OCI-LY1 (cell line): ENCODE data around the gene FAP.

Source experiments
- H2AFZ ChIP-seq: fragments of 200-600 bp; sonication (generic), shearing (Covaris generic); 2 replicates; pipeline ENCODE4 v1.6.0; 2014; ENCODE audit warnings: antibody characterized with exemption, mild to moderate bottlenecking, low read length
- H3F3A ChIP-seq: fragments of 200-600 bp; sonication (generic), shearing (Covaris generic); 2 replicates; pipeline ENCODE4 v1.6.0; 2014; ENCODE audit warnings: mild to moderate bottlenecking, antibody characterized with exemption, low read length, moderate library complexity; ENCODE audit not compliant: insufficient read depth
- H3K27ac ChIP-seq: fragments of 200-600 bp; sonication (generic); 2 replicates; pipeline ENCODE4 v1.5.1; 2014; ENCODE audit warnings: low read length, mixed run types, mild to moderate bottlenecking, low read depth; ENCODE audit not compliant: poor library complexity, severe bottlenecking
- H3K27me3 ChIP-seq: fragments of 200-600 bp; sonication (generic); 2 replicates; pipeline ENCODE4 v1.6.0; 2014; ENCODE audit warnings: antibody characterized with exemption, mild to moderate bottlenecking, low read length, moderate library complexity; ENCODE audit not compliant: insufficient read depth
- H3K36me3 ChIP-seq: fragments of 200-600 bp; sonication (generic); 2 replicates; pipeline ENCODE4 v1.6.1; 2014; ENCODE audit warnings: mild to moderate bottlenecking, antibody characterized with exemption, low read length, moderate library complexity, mixed read lengths; ENCODE audit not compliant: insufficient read depth
- H3K4me1 ChIP-seq: fragments of 200-600 bp; sonication (generic); 2 replicates; pipeline ENCODE4 v1.5.1; 2014; ENCODE audit warnings: mild to moderate bottlenecking, low read length, moderate library complexity; ENCODE audit not compliant: insufficient read depth, severe bottlenecking
- H3K4me2 ChIP-seq: fragments of 200-600 bp; sonication (generic), shearing (Covaris generic); 2 replicates; pipeline ENCODE4 v1.6.1; 2014; ENCODE audit warnings: low read length
- H3K4me3 ChIP-seq: fragments of 200-600 bp; sonication (generic); 2 replicates; pipeline ENCODE4 v1.5.1; 2014; ENCODE audit warnings: low read length, low read depth, mild to moderate bottlenecking, mixed read lengths; ENCODE audit not compliant: poor library complexity, severe bottlenecking
- H3K79me2 ChIP-seq: fragments of 200-600 bp; shearing (Covaris generic); 2 replicates; pipeline ENCODE4 v1.6.1; 2016; ENCODE audit warnings: mixed run types, low read length, mixed read lengths; ENCODE audit not compliant: insufficient read depth
- H3K9ac ChIP-seq: fragments of 200-600 bp; sonication (generic), shearing (Covaris generic); 2 replicates; pipeline ENCODE4 v1.6.1; 2014; ENCODE audit warnings: mild to moderate bottlenecking, low read length, mixed read lengths
- H3K9me2 ChIP-seq: fragments of 200-600 bp; sonication (generic), shearing (Covaris generic); 2 replicates; pipeline ENCODE4 v1.6.1; 2014; ENCODE audit warnings: low read depth, mild to moderate bottlenecking, low read length, mixed read lengths
- H3K9me3 ChIP-seq: fragments of 200-600 bp; shearing (Covaris generic); 2 replicates; pipeline ENCODE4 v1.6.1; 2014; ENCODE audit warnings: low read length, mixed read lengths
- H4K20me1 ChIP-seq: fragments of 200-600 bp; sonication (generic), shearing (Covaris generic); 2 replicates; pipeline ENCODE4 v1.6.0; 2016; ENCODE audit warnings: mild to moderate bottlenecking, low read length; ENCODE audit not compliant: insufficient read depth
- CTCF ChIP-seq: fragments of 200-600 bp; sonication (generic), shearing (Covaris generic); IDR thresholded peaks from 2 replicates; pipeline ENCODE4 v1.5.1; 2017; ENCODE audit warnings: mild to moderate bottlenecking, antibody characterized with exemption, low read length, moderate library complexity, mixed read lengths
- EZH2 ChIP-seq: fragments of 200-600 bp; sonication (generic), shearing (Covaris generic); IDR thresholded peaks from 2 replicates; pipeline ENCODE4 v1.8.0; 2017; ENCODE audit warnings: borderline replicate concordance, mixed run types, mild to moderate bottlenecking, antibody characterized with exemption, low read length, moderate library complexity, mixed read lengths

Gene FAP

GRCh38 chr2:162188451-162188850 lies 54.8 kb downstream of the FAP start:
- no peak overlapping the region for H3K27ac ChIP-seq
- H3K4me3 ChIP-seq = no peak overlapping the region
- no peaks in the 10 kb centered on the region for H4K20me1 ChIP-seq
- H3K4me2 ChIP-seq = no peak overlapping the region
- H3K9ac ChIP-seq = no peak overlapping the region
- no peaks in the 10 kb centered on the region for H3K4me1 ChIP-seq
- no peaks in the 10 kb centered on the region for H3K9me3 ChIP-seq
- no peaks in the 10 kb centered on the region for H3F3A ChIP-seq
- H3K9me2 ChIP-seq = no peaks in the 10 kb centered on the region
- H2AFZ ChIP-seq = no peak overlapping the region
- no peaks in the 10 kb centered on the region for H3K36me3 ChIP-seq
- no peaks in the 10 kb centered on the region for H3K79me2 ChIP-seq
- H3K27me3 ChIP-seq = no peaks in the 10 kb centered on the region
- TF ChIP-seq CTCF (no peak), EZH2 (no peak)

GRCh38 chr2:162185541-162186232 lies 57.6 kb downstream of the FAP start:
- no peaks in the 10 kb centered on the region for H3K27me3 ChIP-seq
- no peak overlapping the region for H2AFZ ChIP-seq
- no peaks in the 10 kb centered on the region for H3K4me1 ChIP-seq
- no peak overlapping the region for H3K9ac ChIP-seq
- H3K36me3 ChIP-seq = no peaks in the 10 kb centered on the region
- H3K4me2 ChIP-seq = no peak overlapping the region
- no peaks in the 10 kb centered on the region for H3F3A ChIP-seq
- H3K9me3 ChIP-seq = no peaks in the 10 kb centered on the region
- H4K20me1 ChIP-seq = no peaks in the 10 kb centered on the region
- no peaks in the 10 kb centered on the region for H3K79me2 ChIP-seq
- no peak overlapping the region for H3K27ac ChIP-seq
- no peak overlapping the region for H3K4me3 ChIP-seq
- TF ChIP-seq CTCF (no peak), EZH2 (no peak)
- no peaks in the 10 kb centered on the region for H3K9me2 ChIP-seq

GRCh38 chr2:162184821-162185450 lies 58.3 kb downstream of the FAP start:
- no peak overlapping the region for H2AFZ ChIP-seq
- no peaks in the 10 kb centered on the region for H3F3A ChIP-seq
- no peaks in the 10 kb centered on the region for H3K27me3 ChIP-seq
- H3K36me3 ChIP-seq = no peaks in the 10 kb centered on the region
- no peaks in the 10 kb centered on the region for H3K9me2 ChIP-seq
- no peak overlapping the region for H3K27ac ChIP-seq
- no peak overlapping the region for H3K4me2 ChIP-seq
- no peaks in the 10 kb centered on the region for H3K4me1 ChIP-seq
- no peaks in the 10 kb centered on the region for H3K79me2 ChIP-seq
- no peaks in the 10 kb centered on the region for H4K20me1 ChIP-seq
- H3K4me3 ChIP-seq = no peak overlapping the region
- no peak overlapping the region for H3K9ac ChIP-seq
- TF ChIP-seq CTCF (no peak), EZH2 (no peak)
- no peaks in the 10 kb centered on the region for H3K9me3 ChIP-seq
